Effector memory CD4-positive, alpha-beta T cell (primary cell): ENCODE results near the gene E2F1.

Experiments
- DNase-seq, 3 donors: peaks; one replicate each; pipeline ENCODE4 v3.0.0-alpha.2; 2020
- H3K27ac ChIP-seq: 2 replicates; pipeline ENCODE4 v1.7.0; 2013; ENCODE audit warnings: mild to moderate bottlenecking, low read length, moderate library complexity; ENCODE audit not compliant: insufficient read depth, poor library complexity, severe bottlenecking
- H3K27me3 ChIP-seq: replicated peaks from 2 replicates; pipeline ENCODE4 v1.7.0; 2013; ENCODE audit warnings: mild to moderate bottlenecking, low read length; ENCODE audit not compliant: insufficient read depth, control insufficient read depth, poor library complexity, severe bottlenecking
- H3K36me3 ChIP-seq: 2 replicates; pipeline ENCODE4 v1.7.0; 2013; ENCODE audit warnings: mild to moderate bottlenecking, low read length, moderate library complexity; ENCODE audit not compliant: control insufficient read depth, insufficient read depth
- H3K4me1 ChIP-seq: 2 replicates; pipeline ENCODE4 v1.7.0; 2013; ENCODE audit warnings: low read length, mild to moderate bottlenecking; ENCODE audit not compliant: control insufficient read depth, insufficient read depth, poor library complexity, severe bottlenecking
- H3K4me3 ChIP-seq: 2 replicates; pipeline ENCODE4 v1.7.0; 2013; ENCODE audit warnings: low read length, low read depth, mild to moderate bottlenecking; ENCODE audit not compliant: insufficient read depth, poor library complexity, severe bottlenecking
- H3K9me3 ChIP-seq: 2 replicates; pipeline ENCODE4 v1.7.0; 2013; ENCODE audit warnings: mild to moderate bottlenecking, low read length, moderate library complexity; ENCODE audit not compliant: control insufficient read depth

Gene E2F1

DNA sequence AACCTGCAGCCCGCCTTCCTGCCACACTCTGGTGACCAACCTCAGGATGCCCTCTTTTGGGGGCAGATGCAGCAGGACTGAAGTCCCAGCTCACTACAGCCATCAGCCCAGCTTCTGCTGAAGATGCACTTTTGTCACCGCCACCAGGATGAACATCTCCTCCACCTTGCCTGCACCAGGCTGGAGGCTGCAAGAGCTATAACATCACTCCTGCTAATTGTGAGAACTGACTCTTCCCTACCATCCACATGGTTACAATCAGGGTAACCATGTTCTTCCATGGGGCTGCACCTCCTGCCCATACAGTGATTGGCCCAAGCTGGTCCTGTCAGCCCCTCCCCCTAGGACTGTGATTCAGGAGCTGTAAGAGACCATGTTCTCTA, 21.4 kb downstream of the E2F1 start:
- H3K4me1 ChIP-seq: peaks cover 40% of the 10 kb centered on the region
- no peak for DNase-seq
- H3K27ac ChIP-seq: peak overlapping the region; percentile 82
- H3K9me3 ChIP-seq: no peaks in the 10 kb centered on the region
- no peaks in the 10 kb centered on the region for H3K36me3 ChIP-seq
- no peaks in the 10 kb centered on the region for H3K27me3 ChIP-seq
- H3K4me3 ChIP-seq: no peak overlapping the region

DNA sequence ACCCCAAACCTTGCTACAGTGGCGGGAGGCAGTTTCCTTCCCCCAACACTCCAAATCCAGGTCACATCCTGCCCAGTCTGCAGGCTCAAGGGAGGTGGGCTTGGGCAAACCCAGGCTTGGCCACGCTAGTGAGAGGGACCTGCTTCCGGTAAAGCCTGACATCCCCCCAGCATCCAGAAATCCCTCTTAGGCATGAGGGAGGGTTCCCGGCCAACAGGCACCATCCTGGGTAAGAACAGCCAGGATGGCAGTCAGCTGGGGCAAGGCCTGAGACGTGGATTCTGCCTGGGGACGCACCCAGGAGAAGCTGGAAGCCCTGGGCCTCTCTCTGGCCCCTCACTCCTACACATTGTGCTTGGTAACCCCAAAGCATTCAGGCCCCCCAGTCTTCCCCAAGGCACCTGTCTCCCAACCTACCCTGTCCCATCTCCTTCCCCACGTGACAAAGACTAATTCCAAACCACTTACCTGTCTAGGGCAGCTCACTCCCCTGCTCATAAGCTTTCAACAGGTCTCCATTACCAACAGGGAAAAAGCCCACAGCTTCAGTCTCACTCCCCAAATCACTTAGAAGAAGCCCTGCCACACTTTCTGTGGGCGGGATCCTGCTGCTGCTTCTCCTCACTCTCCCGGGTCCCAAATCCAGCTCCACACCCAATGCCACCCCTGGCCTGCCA, 22.0 kb downstream of the E2F1 start:
- Histone ChIP-seq H3K27ac (peak overlapping the region; percentile 82), H3K4me3 (peak overlapping the region; percentile 74), H3K36me3 (no peaks in the 10 kb centered on the region), H3K27me3 (no peaks in the 10 kb centered on the region), H3K4me1 (peaks cover 40% of the 10 kb centered on the region), H3K9me3 (no peaks in the 10 kb centered on the region)
- DNase-seq: no peak

DNA sequence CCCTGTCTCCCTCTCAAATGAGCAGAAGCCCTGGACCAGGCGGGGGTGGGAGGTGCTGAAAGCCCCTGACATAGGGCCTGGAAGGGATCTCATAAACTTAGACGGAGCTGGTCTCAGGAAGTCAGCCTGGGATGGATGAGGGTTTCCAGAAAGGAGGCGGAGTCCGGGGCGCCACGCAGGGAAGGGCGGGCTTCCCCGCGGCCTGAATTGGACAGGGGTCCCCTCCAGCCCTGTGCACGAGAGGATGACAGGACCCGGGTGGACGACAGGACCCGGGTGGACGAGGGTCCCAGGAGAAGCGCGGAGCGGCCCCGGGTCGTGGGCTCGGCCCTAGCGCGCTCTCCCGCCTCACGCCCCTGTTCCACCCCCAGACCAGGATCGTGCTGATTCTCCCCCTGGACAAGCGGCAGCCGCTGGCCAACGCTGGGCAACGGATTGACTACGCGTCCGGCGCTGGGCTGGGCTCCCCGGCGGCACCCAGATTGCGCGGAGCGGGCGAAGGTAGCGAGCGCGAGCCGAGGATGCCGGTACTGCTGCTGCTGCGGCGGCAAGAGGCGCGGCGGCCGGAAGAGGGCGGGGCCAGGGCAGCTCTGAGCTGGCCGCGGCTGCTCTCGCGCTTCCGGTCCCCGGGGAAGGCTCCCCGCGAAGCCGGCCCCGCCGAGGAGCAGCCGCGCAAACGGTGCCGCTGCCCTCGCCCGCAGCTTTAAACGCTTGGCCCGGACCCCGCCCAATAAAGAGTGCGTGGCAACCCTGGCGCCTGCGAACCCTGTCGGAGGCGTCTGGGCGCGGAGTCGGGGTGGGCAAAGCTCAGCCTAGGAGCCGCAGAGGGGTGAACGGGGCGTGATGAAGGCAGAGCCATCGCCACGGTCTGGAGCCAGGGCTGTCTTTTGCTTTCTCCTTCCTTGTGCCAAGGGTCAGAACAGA, 22.8 kb downstream of the E2F1 start:
- Histone ChIP-seq H3K27ac (peak overlapping the region; percentile 82), H3K9me3 (no peaks in the 10 kb centered on the region), H3K36me3 (no peaks in the 10 kb centered on the region), H3K4me1 (peaks cover 39% of the 10 kb centered on the region), H3K27me3 (no peaks in the 10 kb centered on the region), H3K4me3 (peak overlapping the region; percentile 74)
- DNase-seq: peak; percentile 65 to 77 (median 71)

DNA sequence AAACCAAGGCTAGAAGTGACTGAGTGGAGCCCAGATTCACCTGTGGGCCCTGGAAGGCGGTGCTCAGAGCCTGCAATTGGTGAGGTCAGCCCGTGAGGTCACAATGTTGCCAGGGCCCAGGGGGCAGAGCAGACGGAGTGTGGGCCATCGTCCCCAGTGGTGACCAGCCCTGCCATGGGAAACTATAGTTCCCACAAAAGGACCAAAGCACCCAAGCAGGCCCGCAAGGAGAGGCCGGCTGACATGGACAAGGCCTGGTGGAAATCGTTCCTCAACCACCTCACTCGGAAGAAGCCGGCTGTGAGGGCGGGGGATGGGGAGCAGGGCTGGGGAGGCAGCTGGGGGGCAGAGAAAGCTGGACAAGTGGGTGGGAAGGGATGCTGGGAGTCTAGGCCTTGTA, 24.0 kb downstream of the E2F1 start, which contains the start of gene C20orf144:
Gene C20orf144 (plus strand): TSS at position 156 of the 400 bp plus-strand sequence. CDS start 19 bp downstream, at position 175.
- peak within 1 kb of the TSS; percentile 74 for H3K4me3 ChIP-seq
- DNase-seq: no peak
- H3K9me3 ChIP-seq: no peaks in the 10 kb centered on the region
- H3K27ac ChIP-seq: peak within 1 kb of the TSS; percentile 82
- H3K27me3 ChIP-seq: no peaks in the 10 kb centered on the region
- no peaks in the 10 kb centered on the region for H3K36me3 ChIP-seq
- peaks cover 29% of the 10 kb centered on the region for H3K4me1 ChIP-seq

DNA sequence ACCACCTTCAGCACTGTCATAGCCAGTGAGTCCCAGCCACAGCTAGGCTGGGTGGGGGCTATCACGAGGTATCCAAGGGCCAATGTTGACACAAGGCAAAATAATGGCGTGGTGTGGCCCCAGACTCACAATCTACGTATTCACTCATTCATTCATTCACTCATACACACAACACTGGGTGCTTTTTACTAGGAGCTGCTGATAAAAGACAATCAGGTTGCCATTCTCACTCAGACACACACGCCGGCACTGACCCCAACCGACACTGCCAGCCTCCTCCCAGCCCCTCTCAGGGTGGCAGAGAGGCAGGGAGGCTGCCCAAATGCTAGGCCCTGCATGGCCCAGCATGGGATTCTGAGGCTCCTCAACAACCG, 25.5 kb downstream of the E2F1 start:
- no peak overlapping the region for H3K4me3 ChIP-seq
- H3K27ac ChIP-seq: no peak overlapping the region
- H3K4me1 ChIP-seq: peaks cover 21% of the 10 kb centered on the region
- no peaks in the 10 kb centered on the region for H3K27me3 ChIP-seq
- no peaks in the 10 kb centered on the region for H3K36me3 ChIP-seq
- DNase-seq: no peak
- H3K9me3 ChIP-seq: no peaks in the 10 kb centered on the region

DNA sequence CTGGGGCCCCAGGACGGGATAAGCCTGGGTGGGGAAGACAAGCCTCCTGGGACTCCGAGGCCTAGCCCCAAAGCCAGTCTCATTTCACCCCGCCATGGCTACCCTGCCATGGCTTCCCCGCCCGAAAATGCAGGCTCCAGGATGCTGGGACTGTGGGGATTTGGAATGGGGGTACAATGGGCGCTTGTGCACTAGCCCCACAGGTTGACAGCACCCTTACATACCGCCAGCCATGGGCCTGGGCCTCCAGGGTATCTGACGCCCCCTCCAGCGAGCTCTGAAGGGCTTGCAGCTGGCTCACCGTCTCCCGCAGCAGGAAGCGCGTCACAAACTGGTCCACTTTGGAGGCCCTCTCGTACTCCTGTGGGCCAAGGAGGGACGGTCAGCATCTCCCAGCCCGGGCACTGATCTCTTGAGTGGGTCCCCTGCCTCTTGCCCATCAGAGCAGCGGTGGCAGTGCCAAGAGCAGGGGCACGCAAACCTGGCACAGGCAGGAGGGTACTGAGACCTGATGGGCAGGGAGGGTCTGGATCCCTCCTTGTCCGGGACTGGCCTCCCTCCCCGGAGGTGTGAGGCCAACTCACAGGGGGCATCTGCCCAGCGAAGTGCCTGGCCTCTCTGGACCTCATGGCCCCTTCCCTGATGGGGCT, 26.0 kb downstream of the E2F1 start:
- H3K4me1 ChIP-seq: peaks cover 21% of the 10 kb centered on the region

DNA sequence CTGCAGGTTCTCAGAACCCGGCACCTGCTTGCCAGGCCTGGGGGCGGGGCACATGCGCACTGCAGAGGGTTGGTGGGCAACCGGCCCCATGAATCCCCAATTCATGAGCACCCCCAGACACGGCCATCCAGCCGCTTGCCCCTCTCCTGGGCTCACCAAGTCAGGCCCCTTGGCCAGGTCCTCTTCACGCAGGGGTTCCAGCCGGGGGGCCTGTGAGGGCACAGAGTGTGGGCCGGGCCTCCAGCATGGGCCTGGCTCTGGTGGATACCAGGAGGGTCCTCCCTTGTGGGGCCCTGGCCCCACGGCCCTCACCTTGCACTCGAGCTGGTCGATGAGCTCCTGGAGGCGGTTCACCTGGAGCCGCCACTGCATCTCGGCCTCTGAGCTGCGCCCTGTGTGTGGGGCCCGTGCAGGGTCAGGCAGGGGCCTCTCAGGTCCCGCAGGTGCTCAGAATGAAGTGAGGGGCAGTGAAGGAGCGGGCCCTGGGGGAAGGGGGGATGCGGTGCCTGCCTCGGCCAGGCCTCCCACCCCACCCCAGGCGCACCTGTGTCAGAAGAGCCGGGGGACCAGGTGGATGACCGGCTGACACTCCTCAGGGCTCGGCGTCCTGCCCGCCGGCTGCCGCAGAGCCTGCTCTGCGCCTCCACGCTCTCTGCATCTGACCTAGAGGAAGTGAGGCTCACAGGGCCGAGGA, 26.7 kb downstream of the E2F1 start:
- Histone ChIP-seq H3K36me3 (no peaks in the 10 kb centered on the region), H3K9me3 (no peaks in the 10 kb centered on the region), H3K27me3 (no peaks in the 10 kb centered on the region), H3K4me3 (no peak overlapping the region), H3K4me1 (peaks cover 17% of the 10 kb centered on the region), H3K27ac (no peak overlapping the region)
- DNase-seq: no peak

More for the DNA sequence above, 26.0 kb downstream of the E2F1 start:
- Histone ChIP-seq H3K36me3 (no peaks in the 10 kb centered on the region), H3K9me3 (no peaks in the 10 kb centered on the region), H3K27me3 (no peaks in the 10 kb centered on the region), H3K27ac (no peak overlapping the region), H3K4me3 (no peak overlapping the region)
- no peak for DNase-seq

DNA sequence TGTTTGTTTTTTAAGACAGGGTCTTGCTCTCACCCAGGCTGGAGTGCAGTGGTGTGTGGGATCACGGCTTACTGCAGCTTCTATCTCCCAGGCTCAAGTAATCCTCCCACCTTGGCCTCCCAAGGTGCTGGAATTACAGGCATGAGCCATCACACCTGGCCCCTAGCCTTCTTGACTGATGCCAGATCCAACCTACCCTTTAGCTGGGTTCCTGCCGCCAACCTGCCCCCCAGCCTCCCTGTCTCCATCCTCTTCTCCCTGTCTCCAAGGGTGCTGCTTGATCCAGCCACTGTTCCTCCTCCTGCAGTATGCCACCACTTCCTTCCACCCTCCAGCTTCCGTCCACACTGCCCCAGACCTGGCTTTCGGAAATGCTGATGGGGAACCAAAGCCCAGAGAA, 27.3 kb downstream of the E2F1 start:
- no peaks in the 10 kb centered on the region for H3K27me3 ChIP-seq
- no peak for DNase-seq
- H3K27ac ChIP-seq: no peak overlapping the region
- no peaks in the 10 kb centered on the region for H3K9me3 ChIP-seq
- H3K4me1 ChIP-seq: peaks cover 12% of the 10 kb centered on the region
- H3K4me3 ChIP-seq: no peak overlapping the region
- no peaks in the 10 kb centered on the region for H3K36me3 ChIP-seq

DNA sequence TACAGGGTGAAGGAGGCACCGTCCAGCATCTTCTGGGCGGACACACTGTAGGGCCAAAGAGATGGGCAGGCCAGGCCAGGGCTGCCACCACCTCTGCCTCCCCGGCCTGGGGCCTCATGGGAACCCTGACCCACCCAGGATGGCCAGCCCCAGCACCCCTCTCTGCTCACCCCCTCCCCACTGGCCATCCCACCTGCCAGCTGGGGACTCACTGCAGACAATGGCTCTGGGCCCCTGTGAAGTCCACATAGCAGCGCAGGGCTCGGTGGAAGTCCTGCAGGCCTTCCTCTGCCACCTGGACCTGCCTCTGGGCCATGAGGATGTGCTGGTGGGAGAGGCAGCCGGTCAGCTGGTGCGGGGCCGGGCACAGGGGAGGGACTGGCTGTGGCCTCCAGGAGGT, 27.7 kb downstream of the E2F1 start:
- Histone ChIP-seq H3K27ac (no peak overlapping the region), H3K9me3 (no peaks in the 10 kb centered on the region), H3K27me3 (no peaks in the 10 kb centered on the region), H3K4me1 (peaks cover 8% of the 10 kb centered on the region), H3K36me3 (no peaks in the 10 kb centered on the region), H3K4me3 (no peak overlapping the region)
- no peak for DNase-seq
